ENCODE measurements around the gene LZTS2.

DNA sequence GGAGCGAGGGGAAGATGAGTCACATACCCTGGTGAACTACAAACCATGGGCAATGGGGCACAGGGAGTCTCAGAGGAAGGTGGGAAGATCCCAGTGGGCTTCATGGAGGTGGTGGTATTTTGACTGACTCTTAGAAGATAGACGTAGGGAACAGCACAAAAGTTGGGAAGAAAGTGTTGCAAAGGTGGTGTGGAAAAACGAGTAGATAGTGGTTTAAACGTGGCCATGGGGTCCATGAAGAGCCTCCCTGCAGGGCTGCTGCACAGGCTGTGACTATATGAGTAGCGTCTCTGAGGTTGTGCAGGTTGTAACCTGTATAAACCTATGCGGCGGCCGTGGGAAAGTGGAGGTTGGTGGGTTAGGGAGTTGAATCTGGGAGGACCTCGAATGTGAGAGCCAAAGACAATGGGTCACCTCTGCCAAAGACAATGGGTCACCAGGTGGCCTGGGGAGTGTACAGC lies 13.8 kb downstream of the LZTS2 start:
- TF ChIP-seq, protein P1, sequence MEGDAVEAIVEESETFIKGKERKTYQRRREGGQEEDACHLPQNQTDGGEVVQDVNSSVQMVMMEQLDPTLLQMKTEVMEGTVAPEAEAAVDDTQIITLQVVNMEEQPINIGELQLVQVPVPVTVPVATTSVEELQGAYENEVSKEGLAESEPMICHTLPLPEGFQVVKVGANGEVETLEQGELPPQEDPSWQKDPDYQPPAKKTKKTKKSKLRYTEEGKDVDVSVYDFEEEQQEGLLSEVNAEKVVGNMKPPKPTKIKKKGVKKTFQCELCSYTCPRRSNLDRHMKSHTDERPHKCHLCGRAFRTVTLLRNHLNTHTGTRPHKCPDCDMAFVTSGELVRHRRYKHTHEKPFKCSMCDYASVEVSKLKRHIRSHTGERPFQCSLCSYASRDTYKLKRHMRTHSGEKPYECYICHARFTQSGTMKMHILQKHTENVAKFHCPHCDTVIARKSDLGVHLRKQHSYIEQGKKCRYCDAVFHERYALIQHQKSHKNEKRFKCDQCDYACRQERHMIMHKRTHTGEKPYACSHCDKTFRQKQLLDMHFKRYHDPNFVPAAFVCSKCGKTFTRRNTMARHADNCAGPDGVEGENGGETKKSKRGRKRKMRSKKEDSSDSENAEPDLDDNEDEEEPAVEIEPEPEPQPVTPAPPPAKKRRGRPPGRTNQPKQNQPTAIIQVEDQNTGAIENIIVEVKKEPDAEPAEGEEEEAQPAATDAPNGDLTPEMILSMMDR (IDR thresholded peaks at IDR 0.05), result no peak
- no peak for TF ChIP-seq EP300 (IDR thresholded peaks at IDR 0.05)
